ENCODE results near the gene IGSF22. TPM values are rescaled to one million over a fixed set of nuclear protein-coding genes. Genes with fewer than 3 reads are reported as not detected.

Gene IGSF22
- total RNA-seq, 2 donors from 2014 or later, result not detected

DNA sequence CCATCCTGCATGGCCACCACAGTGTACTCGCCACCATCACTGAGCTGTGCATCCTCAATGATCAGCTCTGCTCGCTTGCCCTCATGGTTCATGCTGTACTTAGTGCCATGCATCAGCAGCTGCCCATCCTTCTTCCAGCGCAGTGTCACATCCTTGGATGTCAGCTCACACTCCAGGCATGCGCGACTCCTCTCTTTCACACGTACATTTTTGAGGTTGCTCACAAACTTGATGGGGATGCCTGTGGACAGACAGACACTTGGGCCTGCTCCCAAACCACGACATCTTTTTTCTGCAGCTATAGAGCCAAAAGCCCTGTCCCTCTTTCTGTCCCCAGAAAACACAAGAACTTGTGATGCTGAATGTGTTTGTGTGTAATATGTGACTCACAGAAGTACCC lies 10.5 kb downstream of the IGSF22 start:
- no peak overlapping the region for H3K27ac Mint-ChIP-seq
- no peak for ATAC-seq
- H3K4me1 Mint-ChIP-seq (ENCODE audit: low read depth in 2 of 2), result peaks cover under 1 to 6% of the 10 kb centered on the region in 2 donors
- H3K9me3 Mint-ChIP-seq, result no peaks in the 10 kb centered on the region
- no peaks in the 10 kb centered on the region for H3K36me3 Mint-ChIP-seq
- H3K27me3 Mint-ChIP-seq, result peaks cover 9 to 10% of the 10 kb centered on the region in 2 donors
- H3K4me3 Mint-ChIP-seq, result no peak overlapping the region
- DNase-seq (ENCODE audit: low spot score), result no peak

DNA sequence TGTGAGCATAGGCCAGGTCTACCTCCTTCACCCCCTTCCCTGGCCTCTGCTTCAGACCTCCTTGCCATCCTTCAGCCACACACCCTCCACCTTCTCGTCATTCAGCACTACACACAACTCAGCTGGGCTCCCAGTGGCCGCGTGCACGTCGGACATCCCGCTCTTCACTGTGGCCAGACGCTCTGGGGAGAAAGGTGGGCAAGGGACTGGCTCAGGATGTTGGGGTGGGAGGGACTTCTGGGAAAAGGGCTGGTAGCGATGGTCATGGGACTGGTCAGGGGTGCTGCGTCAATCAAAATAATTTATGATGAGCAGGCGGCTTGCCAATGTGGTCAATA lies 11.6 kb downstream of the IGSF22 start:
- no peak for ATAC-seq
- H3K9me3 Mint-ChIP-seq, result no peaks in the 10 kb centered on the region

DNA sequence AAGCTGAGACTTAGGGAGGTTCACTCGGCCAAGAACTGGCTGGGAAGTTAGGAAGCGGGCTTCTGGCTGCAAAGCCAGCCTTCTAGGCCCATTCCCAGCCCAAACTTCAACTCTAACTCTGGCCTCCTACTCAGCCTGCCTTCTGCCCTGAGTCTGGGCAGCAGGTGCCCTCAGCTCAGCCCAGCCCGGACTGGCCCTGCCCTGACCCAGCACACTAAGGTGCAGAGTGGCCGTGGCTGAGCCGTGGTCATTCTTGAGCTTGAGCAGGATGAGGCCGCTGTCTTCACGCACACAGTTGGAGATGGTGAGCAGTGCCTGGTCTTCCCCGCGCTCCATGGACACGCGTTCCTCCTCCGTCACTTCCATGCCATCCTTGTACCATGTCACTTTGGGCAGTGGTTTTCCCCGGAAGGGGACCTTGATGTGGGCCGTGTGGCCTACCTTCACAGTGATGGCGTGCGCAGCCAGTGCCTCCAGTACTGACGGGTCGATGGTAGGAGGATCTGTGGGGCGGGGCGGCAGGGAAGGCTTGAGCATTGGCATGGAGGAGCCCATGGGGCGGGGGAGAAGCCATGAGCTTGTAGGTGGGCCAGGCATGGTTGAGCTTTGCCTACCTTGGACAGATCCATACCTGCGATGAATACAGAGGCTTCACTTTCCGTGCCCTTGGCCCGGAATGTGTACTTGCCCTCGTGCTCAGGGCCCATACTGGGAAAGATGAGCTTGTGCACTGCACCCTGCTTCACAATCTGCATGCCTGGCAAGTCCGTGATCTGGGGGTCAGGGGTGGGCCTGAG lies 12.1 kb downstream of the IGSF22 start:
- peaks cover 16 to 22% of the 10 kb centered on the region in 2 donors for H3K27me3 Mint-ChIP-seq
- H3K4me3 Mint-ChIP-seq, result no peak overlapping the region
- H3K9me3 Mint-ChIP-seq, result no peaks in the 10 kb centered on the region
- no peaks in the 10 kb centered on the region for H3K4me1 Mint-ChIP-seq (ENCODE audit: low read depth in 2 of 2)
- no peak overlapping the region for H3K27ac Mint-ChIP-seq
- no peaks in the 10 kb centered on the region for H3K36me3 Mint-ChIP-seq
- ATAC-seq, result no peak
- no peak for DNase-seq (ENCODE audit: low spot score)

More for the DNA sequence above, 11.6 kb downstream of the IGSF22 start:
- Mint-ChIP-seq H3K36me3 (no peaks in the 10 kb centered on the region), H3K4me3 (no peak overlapping the region), H3K27me3 (peaks cover 16 to 20% of the 10 kb centered on the region in 2 donors), H3K4me1 (ENCODE audit: low read depth in 2 of 2) (no peaks in the 10 kb centered on the region), H3K27ac (no peak overlapping the region)
- DNase-seq (ENCODE audit: low spot score), result no peak

DNA sequence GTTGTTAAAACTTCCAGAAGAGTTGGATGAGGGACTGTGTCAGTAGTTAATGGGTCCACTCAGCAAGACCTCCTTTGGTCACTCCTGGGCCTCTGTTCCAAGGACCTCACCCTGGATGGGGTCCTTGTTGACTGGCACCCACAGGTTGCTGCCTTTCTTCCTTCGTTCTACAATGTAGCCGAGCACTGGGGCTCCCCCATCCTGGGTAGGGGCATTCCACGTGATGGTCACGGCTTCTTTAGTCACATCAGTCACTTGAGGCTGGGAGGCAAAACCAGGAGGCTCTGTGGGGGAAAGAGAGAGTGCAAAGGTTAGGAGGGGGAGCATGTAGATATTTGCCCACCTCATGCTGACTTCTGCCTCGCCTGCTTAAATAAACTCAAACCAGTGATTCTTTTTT lies 15.4 kb downstream of the IGSF22 start:
- peaks cover 21 to 34% of the 10 kb centered on the region in 2 donors for H3K27me3 Mint-ChIP-seq
- no peaks in the 10 kb centered on the region for H3K9me3 Mint-ChIP-seq
- ATAC-seq (no peak), DNase-seq (ENCODE audit: low spot score) (no peak)
- H3K4me3 Mint-ChIP-seq, result no peak overlapping the region
- H3K27ac Mint-ChIP-seq, result no peak overlapping the region
- peaks cover 9% of the 10 kb centered on the region in 2 donors for H3K4me1 Mint-ChIP-seq (ENCODE audit: low read depth in 2 of 2)
- H3K36me3 Mint-ChIP-seq, result no peaks in the 10 kb centered on the region

DNA sequence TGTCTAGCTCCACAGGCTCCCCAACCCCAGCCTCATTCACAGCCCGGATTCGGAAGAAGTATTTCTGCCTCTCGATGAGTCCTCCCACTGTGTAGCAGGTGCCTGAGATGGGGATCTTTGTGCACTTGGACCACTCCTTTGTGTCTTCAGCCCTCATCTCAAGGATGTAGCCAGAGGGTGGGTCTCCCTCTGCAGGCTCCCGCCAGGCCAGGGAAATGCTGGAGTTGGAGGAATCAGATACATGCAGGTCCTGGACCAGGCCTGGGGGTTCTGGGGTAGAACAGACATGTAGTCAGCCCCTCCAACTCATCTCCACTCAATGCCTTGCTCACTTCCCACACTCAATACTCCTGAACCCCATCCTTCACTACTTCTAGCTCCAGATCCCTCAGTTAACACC lies 16.6 kb downstream of the IGSF22 start:
- DNase-seq (ENCODE audit: low spot score) (no peak), ATAC-seq (no peak)
- Mint-ChIP-seq H3K4me1 (ENCODE audit: low read depth in 2 of 2) (peaks cover 9 to 16% of the 10 kb centered on the region in 2 donors), H3K36me3 (no peaks in the 10 kb centered on the region), H3K27me3 (peaks cover 28 to 39% of the 10 kb centered on the region in 2 donors), H3K27ac (no peak overlapping the region), H3K9me3 (no peaks in the 10 kb centered on the region), H3K4me3 (no peak overlapping the region)

DNA sequence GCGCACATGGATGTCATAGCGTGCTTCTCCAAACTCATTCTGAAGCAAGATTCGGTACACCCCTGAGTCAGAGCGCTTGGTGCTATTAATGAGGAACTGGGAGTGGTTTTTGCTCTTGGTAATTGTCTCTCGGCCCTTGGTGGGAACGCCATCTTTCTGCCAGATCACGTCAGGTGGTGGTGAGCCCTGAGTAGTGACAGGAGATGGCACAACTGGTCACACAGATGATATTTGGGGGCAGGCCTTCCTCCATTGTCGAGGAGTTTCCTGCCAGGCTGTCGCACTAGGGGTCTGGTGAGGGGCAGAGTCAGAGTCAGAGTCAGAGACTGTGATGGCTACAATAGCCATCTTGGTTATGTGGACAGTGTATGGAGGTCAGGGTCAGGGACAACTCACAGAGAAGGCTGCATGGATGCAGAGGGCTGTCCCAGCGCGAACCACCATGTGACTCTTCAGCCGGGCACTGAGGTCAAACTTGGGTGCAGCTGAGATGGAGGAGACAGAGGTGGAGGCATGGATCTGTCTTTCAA lies 18.1 kb downstream of the IGSF22 start:
- peaks cover 9 to 18% of the 10 kb centered on the region in 2 donors for H3K4me1 Mint-ChIP-seq (ENCODE audit: low read depth in 2 of 2)
- peak in 1 of 2 donors; percentile 24 for ATAC-seq
- H3K9me3 Mint-ChIP-seq, result no peaks in the 10 kb centered on the region
- DNase-seq (ENCODE audit: low spot score), result no peak
- H3K36me3 Mint-ChIP-seq, result no peaks in the 10 kb centered on the region
- H3K4me3 Mint-ChIP-seq, result peak overlapping the region; percentile 92
- H3K27me3 Mint-ChIP-seq, result peaks cover 33 to 51% of the 10 kb centered on the region in 2 donors
- no peak overlapping the region for H3K27ac Mint-ChIP-seq

DNA sequence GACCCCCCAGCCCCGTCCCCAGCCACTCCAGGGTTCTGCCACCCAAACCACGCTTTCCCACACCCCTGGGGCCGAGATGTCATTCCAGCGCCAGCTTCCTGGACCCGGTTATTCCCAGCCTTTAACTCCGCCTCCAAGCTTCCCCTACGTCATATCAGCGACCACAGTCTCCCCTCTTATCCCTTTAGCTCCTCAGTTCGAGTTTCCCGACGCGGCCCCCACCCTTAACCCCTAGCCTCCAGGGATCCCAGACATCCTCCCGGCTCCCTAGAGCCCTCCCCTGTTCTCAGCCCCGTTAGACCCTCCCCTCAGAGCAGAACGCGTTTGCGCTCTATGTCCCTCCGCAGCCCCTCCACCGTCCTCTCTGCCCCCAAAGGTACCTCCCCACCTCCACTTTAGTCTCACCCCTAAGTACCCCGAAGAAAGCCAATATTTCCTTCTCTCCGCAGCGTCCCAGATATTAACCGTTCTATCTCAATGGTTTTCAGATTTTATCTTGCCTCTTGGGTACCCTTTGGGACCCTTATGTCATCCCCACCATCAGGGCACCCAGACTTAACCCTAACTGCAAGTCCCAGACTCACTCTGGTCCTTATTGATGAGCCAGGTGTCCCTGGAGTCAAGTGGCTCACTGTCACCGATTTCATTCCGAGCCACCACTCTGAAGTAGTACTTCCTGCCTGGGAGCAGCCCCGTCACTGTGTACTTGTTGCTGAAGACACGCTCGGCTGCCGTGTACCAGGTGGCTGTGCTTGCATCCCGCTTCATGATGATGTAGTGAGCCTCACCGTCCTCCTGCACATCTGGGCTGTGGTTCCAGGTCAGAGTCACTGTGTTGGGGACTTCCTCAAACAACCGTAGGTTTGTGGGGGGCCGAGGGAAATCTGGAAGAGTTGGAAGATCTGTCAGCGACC lies 19.4 kb downstream of the IGSF22 start:
- DNase-seq (ENCODE audit: low spot score) (no peak), ATAC-seq (no peak)
- peaks cover 9 to 18% of the 10 kb centered on the region in 2 donors for H3K4me1 Mint-ChIP-seq (ENCODE audit: low read depth in 2 of 2)
- peaks cover 29 to 51% of the 10 kb centered on the region in 2 donors for H3K27me3 Mint-ChIP-seq
- no peaks in the 10 kb centered on the region for H3K36me3 Mint-ChIP-seq
- no peaks in the 10 kb centered on the region for H3K9me3 Mint-ChIP-seq
- H3K27ac Mint-ChIP-seq, result peak overlapping the region; percentile 59 to 81
- H3K4me3 Mint-ChIP-seq, result peak overlapping the region; percentile 92

DNA sequence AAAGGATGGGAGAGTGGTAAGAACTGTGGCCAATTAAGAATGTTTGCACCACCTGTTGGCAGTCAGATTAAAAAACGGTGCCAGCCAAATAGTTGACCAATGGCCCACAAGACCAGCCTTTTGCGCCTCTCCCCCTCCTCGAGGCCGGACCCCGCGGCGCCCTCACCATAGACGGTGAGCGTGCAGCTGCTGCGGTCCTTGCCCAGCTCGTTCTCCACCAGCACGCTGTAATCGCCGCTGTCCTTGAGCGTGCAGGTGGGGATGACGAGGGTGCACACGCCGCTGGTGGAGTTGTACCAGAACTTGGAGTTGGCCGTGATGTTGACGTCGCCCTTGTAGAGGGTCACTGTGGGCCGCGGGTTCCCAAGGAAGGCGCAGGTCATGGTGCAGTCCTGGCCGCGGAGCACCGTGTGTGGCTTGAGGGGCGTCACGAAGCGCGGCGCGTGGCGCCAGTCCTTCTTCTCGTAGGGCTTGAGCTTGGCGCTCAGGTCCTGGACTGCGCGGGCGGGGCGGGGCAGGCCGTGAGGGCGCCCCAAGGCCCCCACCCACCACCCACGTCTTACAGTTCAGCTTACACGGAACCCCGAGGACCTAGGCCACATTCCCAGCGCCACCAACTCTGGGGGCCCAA lies 20.2 kb downstream of the IGSF22 start:
- H3K4me3 Mint-ChIP-seq, result peak overlapping the region; percentile 11
- no peaks in the 10 kb centered on the region for H3K36me3 Mint-ChIP-seq
- no peak overlapping the region for H3K27ac Mint-ChIP-seq
- H3K9me3 Mint-ChIP-seq, result no peaks in the 10 kb centered on the region
- no peak for DNase-seq (ENCODE audit: low spot score)
- peaks cover 29 to 51% of the 10 kb centered on the region in 2 donors for H3K27me3 Mint-ChIP-seq
- peak; percentile 37 to 55 for ATAC-seq
- peaks cover 9 to 18% of the 10 kb centered on the region in 2 donors for H3K4me1 Mint-ChIP-seq (ENCODE audit: low read depth in 2 of 2)

DNA sequence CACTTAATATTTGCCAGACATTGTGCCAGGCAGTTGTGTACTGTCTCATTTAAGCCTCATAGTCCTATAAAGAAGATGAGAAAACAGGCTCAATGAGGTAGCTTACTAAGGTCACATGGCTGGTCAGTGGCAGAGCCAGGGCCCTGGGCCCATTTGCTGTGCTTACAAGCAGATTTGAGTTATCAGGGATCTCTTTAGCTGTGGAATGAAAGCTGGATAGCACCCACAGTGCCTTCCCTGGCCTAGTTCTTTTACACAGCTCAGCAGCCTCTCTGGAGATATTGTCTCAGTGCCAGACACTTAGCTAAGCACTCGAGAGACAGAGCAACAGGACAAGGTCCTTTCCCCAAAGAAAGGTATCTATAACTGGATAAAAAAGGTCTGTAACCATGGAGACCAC lies 21.3 kb downstream of the IGSF22 start:
- peak overlapping the region; percentile 11 for H3K4me3 Mint-ChIP-seq
- H3K9me3 Mint-ChIP-seq, result no peaks in the 10 kb centered on the region
- peaks cover 15 to 22% of the 10 kb centered on the region in 2 donors for H3K4me1 Mint-ChIP-seq (ENCODE audit: low read depth in 2 of 2)
- DNase-seq (ENCODE audit: low spot score) (no peak), ATAC-seq (no peak)
- H3K36me3 Mint-ChIP-seq, result no peaks in the 10 kb centered on the region
- peaks cover 22 to 43% of the 10 kb centered on the region in 2 donors for H3K27me3 Mint-ChIP-seq
- H3K27ac Mint-ChIP-seq, result no peak overlapping the region

DNA sequence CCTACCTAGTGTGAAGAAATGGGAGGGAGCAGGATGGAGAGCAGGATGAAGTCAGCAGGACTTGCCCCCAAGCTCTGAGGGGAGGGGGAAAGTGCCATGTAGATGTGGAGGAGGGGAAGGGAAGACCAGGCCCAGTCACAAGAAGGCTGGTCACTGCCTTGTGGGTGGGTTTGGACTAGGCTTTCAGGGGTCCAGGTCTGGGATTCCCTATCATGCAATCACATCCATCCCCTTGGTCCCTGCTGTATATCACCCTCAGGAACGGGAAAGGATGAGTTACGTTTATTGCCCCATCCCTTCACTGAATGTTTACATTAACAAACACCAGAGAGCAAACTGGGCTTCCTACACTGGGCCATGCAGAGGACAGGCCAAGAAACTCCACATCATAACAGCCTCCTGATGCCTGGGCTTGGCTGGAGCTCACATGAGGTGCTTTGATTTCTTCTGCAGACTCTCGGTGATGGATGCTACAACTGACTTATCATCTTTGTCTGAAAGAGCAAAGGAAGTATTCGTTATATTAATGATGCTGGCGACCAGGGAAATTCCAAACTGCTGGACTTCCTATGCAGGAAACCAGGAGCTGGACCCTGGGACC lies 21.8 kb downstream of the IGSF22 start:
- H3K36me3 Mint-ChIP-seq, result no peaks in the 10 kb centered on the region
- no peak for ATAC-seq
- no peak overlapping the region for H3K4me3 Mint-ChIP-seq
- H3K4me1 Mint-ChIP-seq (ENCODE audit: low read depth in 2 of 2), result peaks cover 15 to 28% of the 10 kb centered on the region in 2 donors
- DNase-seq (ENCODE audit: low spot score), result no peak
- H3K9me3 Mint-ChIP-seq, result no peaks in the 10 kb centered on the region
- peaks cover 21 to 39% of the 10 kb centered on the region in 2 donors for H3K27me3 Mint-ChIP-seq
- no peak overlapping the region for H3K27ac Mint-ChIP-seq

DNA sequence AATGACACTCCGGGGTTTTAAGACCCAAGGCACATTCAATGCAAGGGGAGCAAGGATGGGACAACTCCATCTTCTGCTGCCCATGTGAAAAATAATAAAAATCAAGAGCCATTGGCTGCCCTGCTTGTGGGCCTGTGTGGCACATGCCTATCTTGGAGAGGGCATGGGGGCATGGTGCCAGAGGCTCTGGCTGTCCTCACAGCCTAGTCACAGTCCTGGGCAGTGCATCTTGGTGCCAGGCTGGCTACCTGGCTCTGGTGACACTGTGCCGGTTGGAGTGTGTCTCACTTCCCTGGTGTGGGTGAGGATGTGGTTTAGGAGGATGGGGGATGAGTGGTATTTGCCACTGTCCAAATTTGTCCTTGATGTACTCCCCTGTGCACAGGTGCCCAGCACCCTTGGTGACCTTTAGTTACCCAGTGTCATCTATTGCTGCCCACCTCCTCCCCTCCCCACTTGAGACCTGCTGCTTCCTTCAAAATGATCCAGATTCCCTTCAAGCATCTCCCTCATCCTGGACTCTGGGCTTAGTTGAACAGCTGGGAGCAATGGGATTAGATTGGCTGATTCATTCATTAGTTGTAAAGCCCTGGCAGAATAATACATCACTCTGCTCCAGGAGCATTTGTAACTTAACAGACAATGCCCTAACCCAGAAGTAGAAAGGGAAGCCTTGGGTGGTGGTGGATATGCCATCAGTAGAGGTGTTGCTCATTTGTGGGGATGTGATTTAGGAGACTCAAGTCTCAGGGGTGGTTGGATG lies 22.8 kb downstream of the IGSF22 start:
- DNase-seq (ENCODE audit: low spot score) (no peak), ATAC-seq (no peak)
- H3K9me3 Mint-ChIP-seq, result no peaks in the 10 kb centered on the region
- peaks cover 17 to 30% of the 10 kb centered on the region in 2 donors for H3K4me1 Mint-ChIP-seq (ENCODE audit: low read depth in 2 of 2)
- H3K27ac Mint-ChIP-seq, result no peak overlapping the region
- peaks cover 21 to 34% of the 10 kb centered on the region in 2 donors for H3K27me3 Mint-ChIP-seq
- H3K36me3 Mint-ChIP-seq, result no peaks in the 10 kb centered on the region
- H3K4me3 Mint-ChIP-seq, result no peak overlapping the region

DNA sequence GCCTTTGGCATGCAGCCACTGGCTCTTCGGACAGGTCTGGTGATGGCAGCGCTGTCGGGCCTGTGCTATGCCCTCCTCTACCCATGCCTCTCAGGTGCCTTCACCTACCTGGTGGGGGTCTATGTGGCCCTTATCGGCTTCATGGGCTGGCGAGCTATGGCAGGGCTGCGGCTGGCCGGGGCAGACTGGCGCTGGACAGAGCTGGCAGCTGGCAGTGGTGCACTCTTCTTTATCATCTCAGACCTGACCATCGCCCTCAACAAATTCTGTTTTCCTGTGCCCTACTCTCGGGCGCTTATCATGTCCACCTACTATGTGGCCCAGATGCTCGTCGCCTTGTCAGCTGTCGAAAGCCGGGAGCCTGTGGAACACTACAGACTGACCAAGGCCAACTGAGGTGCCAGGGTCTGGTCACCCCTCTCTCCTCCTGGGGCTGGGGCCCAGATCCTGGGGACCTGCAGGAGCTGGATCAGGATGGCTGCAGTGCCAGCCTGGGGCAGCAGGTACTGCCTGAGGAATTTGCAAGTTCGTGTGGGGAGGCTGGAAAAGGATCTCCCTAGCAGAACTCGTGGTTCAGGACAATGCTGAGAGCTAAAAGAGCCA lies 24.3 kb downstream of the IGSF22 start:
- no peak for ATAC-seq
- no peaks in the 10 kb centered on the region for H3K9me3 Mint-ChIP-seq
- DNase-seq (ENCODE audit: low spot score), result no peak
- peaks cover 18 to 31% of the 10 kb centered on the region in 2 donors for H3K4me1 Mint-ChIP-seq (ENCODE audit: low read depth in 2 of 2)
- H3K27ac Mint-ChIP-seq, result no peak overlapping the region
- H3K36me3 Mint-ChIP-seq, result no peaks in the 10 kb centered on the region
- H3K27me3 Mint-ChIP-seq, result peaks cover 18 to 22% of the 10 kb centered on the region in 2 donors
- no peak overlapping the region for H3K4me3 Mint-ChIP-seq

Data from natural killer cell treated with Interleukin-12 subunit alpha and Interleukin-12 subunit beta and Interleukin-15 and Interleukin-18, amount 100 ng/mL, for 72 hours (primary cell).